PFSK-1 (cell line): ENCODE results near the gene RFK.

Source experiments
- FOXP2 ChIP-seq: optimal IDR thresholded peaks from 2 replicates; pipeline ENCODE3; 2011; ENCODE audit warnings: borderline replicate concordance, control low read depth, inconsistent platforms; ENCODE audit not compliant: insufficient read depth; ENCODE audit errors: extremely low read length, extremely low read depth
- POLR2AphosphoS5 ChIP-seq: IDR thresholded peaks from 2 replicates; pipeline ENCODE4 v1.6.1; 2012; ENCODE audit warnings: low read depth, mild to moderate bottlenecking, control low read depth, low read length, moderate library complexity
- SIN3A ChIP-seq: IDR thresholded peaks from 2 replicates; pipeline ENCODE4 v1.6.1; 2012; ENCODE audit warnings: mild to moderate bottlenecking, low read length, moderate library complexity, borderline replicate concordance; ENCODE audit not compliant: insufficient read depth
- TAF1 ChIP-seq: IDR thresholded peaks from 2 replicates; pipeline ENCODE4 v1.6.1; 2012; ENCODE audit warnings: low read length, control low read depth, borderline replicate concordance; ENCODE audit not compliant: insufficient read depth
- TF ChIP-seq, protein P1 (sequence below), 2 experiments: IDR thresholded peaks; 2 replicates each; pipeline versions ENCODE4 v1.6.1 to v1.8.0; 2011 to 2012; ENCODE audit warnings: low read depth in 2 of 2, low read length in 2 of 2, control low read depth in 1 of 2, inconsistent platforms in 1 of 2, mild to moderate bottlenecking in 1 of 2, moderate library complexity in 1 of 2; ENCODE audit not compliant: insufficient read depth in 1 of 2

Gene RFK

DNA sequence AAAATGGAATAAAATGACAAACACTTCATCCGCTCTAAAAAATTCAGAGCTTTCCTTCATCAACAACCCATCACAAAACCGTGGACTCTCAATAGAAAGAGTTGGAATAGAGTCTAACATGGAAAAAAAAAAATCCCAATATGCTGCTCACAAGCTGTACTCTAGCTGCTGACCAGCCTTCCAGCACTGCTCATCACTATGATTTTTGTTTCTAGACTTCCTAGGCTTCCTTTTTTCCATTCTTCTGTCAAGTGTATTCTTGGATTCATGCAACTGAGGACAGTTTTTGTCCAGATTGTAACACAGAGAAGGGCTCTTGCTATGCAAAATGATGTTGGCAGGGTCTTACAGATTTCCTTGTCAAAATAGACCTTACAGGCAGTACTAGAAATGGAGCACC lies 34.5 kb downstream of the RFK start:
- no peak for TF ChIP-seq FOXP2
- no peak for TF ChIP-seq TAF1
- TF ChIP-seq POLR2AphosphoS5: no peak
- TF ChIP-seq, protein P1, sequence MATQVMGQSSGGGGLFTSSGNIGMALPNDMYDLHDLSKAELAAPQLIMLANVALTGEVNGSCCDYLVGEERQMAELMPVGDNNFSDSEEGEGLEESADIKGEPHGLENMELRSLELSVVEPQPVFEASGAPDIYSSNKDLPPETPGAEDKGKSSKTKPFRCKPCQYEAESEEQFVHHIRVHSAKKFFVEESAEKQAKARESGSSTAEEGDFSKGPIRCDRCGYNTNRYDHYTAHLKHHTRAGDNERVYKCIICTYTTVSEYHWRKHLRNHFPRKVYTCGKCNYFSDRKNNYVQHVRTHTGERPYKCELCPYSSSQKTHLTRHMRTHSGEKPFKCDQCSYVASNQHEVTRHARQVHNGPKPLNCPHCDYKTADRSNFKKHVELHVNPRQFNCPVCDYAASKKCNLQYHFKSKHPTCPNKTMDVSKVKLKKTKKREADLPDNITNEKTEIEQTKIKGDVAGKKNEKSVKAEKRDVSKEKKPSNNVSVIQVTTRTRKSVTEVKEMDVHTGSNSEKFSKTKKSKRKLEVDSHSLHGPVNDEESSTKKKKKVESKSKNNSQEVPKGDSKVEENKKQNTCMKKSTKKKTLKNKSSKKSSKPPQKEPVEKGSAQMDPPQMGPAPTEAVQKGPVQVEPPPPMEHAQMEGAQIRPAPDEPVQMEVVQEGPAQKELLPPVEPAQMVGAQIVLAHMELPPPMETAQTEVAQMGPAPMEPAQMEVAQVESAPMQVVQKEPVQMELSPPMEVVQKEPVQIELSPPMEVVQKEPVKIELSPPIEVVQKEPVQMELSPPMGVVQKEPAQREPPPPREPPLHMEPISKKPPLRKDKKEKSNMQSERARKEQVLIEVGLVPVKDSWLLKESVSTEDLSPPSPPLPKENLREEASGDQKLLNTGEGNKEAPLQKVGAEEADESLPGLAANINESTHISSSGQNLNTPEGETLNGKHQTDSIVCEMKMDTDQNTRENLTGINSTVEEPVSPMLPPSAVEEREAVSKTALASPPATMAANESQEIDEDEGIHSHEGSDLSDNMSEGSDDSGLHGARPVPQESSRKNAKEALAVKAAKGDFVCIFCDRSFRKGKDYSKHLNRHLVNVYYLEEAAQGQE (IDR thresholded peaks at IDR 0.05; ENCODE audit: insufficient read depth in 1 of 2, low read depth in 2 of 2, low read length in 2 of 2): no peak
- no peak for TF ChIP-seq SIN3A

GRCh38 chr9:76359365-76359764 lies 34.9 kb downstream of the RFK start:
- no peak for TF ChIP-seq SIN3A
- TF ChIP-seq, protein P1 (IDR thresholded peaks at IDR 0.05; ENCODE audit: insufficient read depth in 1 of 2, low read depth in 2 of 2, low read length in 2 of 2): no peak
- TF ChIP-seq FOXP2: no peak
- no peak for TF ChIP-seq TAF1
- TF ChIP-seq POLR2AphosphoS5: no peak

DNA sequence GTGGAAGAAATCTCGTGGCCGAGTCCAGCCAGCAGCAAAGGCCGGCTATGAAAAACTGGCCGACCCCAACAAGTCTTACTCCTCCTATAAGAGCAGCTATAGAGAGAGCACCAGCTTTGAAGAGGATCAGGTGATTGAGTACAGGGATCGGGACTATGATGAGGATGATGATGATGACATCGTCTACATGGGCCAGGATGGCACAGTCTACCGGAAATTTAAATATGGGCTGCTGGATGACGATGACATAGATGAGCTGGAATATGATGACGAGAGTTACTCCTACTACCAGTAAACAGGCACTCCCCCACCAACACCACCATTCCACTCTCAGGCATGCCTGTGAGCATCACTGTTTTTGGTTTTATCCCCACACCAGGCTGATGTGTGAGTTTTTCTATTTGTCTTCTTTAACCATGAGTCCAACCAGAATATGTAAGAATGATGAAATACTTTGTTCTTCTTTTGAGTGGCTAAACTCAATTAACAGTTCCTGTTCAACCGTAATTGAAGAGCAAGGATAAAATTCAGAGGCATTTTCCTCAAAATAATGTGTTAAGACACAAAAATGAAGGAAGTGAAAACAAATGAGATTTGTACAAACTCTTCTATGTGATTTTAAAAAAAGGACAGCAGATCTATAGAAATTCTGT lies 35.5 kb downstream of the RFK start:
- TF ChIP-seq POLR2AphosphoS5 (no peak), FOXP2 (no peak), TAF1 (no peak), SIN3A (no peak)
- TF ChIP-seq, protein P1 (IDR thresholded peaks at IDR 0.05; ENCODE audit: insufficient read depth in 1 of 2, low read depth in 2 of 2, low read length in 2 of 2): no peak

GRCh38 chr9:76357555-76357954 lies 36.7 kb downstream of the RFK start:
- TF ChIP-seq TAF1 (no peak), POLR2AphosphoS5 (no peak), SIN3A (no peak), FOXP2 (no peak)
- TF ChIP-seq, protein P1 (IDR thresholded peaks at IDR 0.05; ENCODE audit: insufficient read depth in 1 of 2, low read depth in 2 of 2, low read length in 2 of 2): no peak
